Measurements from ENCODE around the gene TRMT13.

TRMT13 gene

GRCh38 chr1:100127226-100127625, 5.7 kb upstream of the TRMT13 start:
- no peak overlapping the region for H3K4me3 ChIP-seq (ENCODE audit: low read depth, low read length)
- no peak for TF ChIP-seq MAX (IDR thresholded peaks at IDR 0.05; ENCODE audit: low read depth, low read length)
- no peak for TF ChIP-seq POLR2A (IDR thresholded peaks at IDR 0.05; ENCODE audit: extremely low read depth, insufficient read length)
- no peak for TF ChIP-seq MYC (IDR thresholded peaks at IDR 0.05; ENCODE audit: low read depth, low read length)
- TF ChIP-seq CTCF (IDR thresholded peaks at IDR 0.05; ENCODE audit: low read depth, low read length) = no peak
- no peak for DNase-seq (ENCODE audit: low read depth)

GRCh38 chr1:100130552-100131077, 2.3 kb upstream of the TRMT13 start:
- TF ChIP-seq POLR2A (IDR thresholded peaks at IDR 0.05; ENCODE audit: extremely low read depth, insufficient read length) (no peak), MAX (IDR thresholded peaks at IDR 0.05; ENCODE audit: low read depth, low read length) (no peak), MYC (IDR thresholded peaks at IDR 0.05; ENCODE audit: low read depth, low read length) (no peak), CTCF (IDR thresholded peaks at IDR 0.05; ENCODE audit: low read depth, low read length) (no peak)
- DNase-seq (ENCODE audit: low read depth) = no peak
- H3K4me3 ChIP-seq (ENCODE audit: low read depth, low read length) = peak overlapping the region; percentile 96

- TF ChIP-seq CTCF (IDR thresholded peaks at IDR 0.05; ENCODE audit: low read depth, low read length) (no peak), POLR2A (IDR thresholded peaks at IDR 0.05; ENCODE audit: extremely low read depth, insufficient read length) (no peak), MYC (IDR thresholded peaks at IDR 0.05; ENCODE audit: low read depth, low read length) (no peak), MAX (IDR thresholded peaks at IDR 0.05; ENCODE audit: low read depth, low read length) (no peak)
- DNase-seq (ENCODE audit: low read depth) = no peak
- peak overlapping the region; percentile 96 for H3K4me3 ChIP-seq (ENCODE audit: low read depth, low read length)
These were observed 1.3 kb upstream of the TRMT13 start for GRCh38 chr1:100131623-100132022.

GRCh38 chr1:100134872-100135271, 1.9 kb downstream of the TRMT13 start:
- H3K4me3 ChIP-seq (ENCODE audit: low read depth, low read length) = no peak overlapping the region
- peak; percentile 24 for DNase-seq (ENCODE audit: low read depth)
- TF ChIP-seq POLR2A (IDR thresholded peaks at IDR 0.05; ENCODE audit: extremely low read depth, insufficient read length) (no peak), MYC (IDR thresholded peaks at IDR 0.05; ENCODE audit: low read depth, low read length) (no peak), CTCF (IDR thresholded peaks at IDR 0.05; ENCODE audit: low read depth, low read length) (no peak), MAX (IDR thresholded peaks at IDR 0.05; ENCODE audit: low read depth, low read length) (no peak)

- H3K4me3 ChIP-seq (ENCODE audit: low read depth, low read length) = no peak overlapping the region
- TF ChIP-seq CTCF (IDR thresholded peaks at IDR 0.05; ENCODE audit: low read depth, low read length) = no peak
- TF ChIP-seq MAX (IDR thresholded peaks at IDR 0.05; ENCODE audit: low read depth, low read length) = no peak
These were observed 4.6 kb downstream of the TRMT13 start for GRCh38 chr1:100137602-100138001.

GRCh38 chr1:100141192-100141591, 8.2 kb downstream of the TRMT13 start:
- TF ChIP-seq MYC (IDR thresholded peaks at IDR 0.05; ENCODE audit: low read depth, low read length) (no peak), CTCF (IDR thresholded peaks at IDR 0.05; ENCODE audit: low read depth, low read length) (no peak), MAX (IDR thresholded peaks at IDR 0.05; ENCODE audit: low read depth, low read length) (no peak), POLR2A (IDR thresholded peaks at IDR 0.05; ENCODE audit: extremely low read depth, insufficient read length) (no peak)
- DNase-seq (ENCODE audit: low read depth) = no peak
- H3K4me3 ChIP-seq (ENCODE audit: low read depth, low read length) = no peak overlapping the region

More at GRCh38 chr1:100137602-100138001, 4.6 kb downstream of the TRMT13 start:
- DNase-seq (ENCODE audit: low read depth) = no peak

Data from NB4 (cell line).